ENCODE measurements around the gene CNTNAP5. TPM values are rescaled to one million over a fixed set of nuclear protein-coding genes. Genes with fewer than 3 reads are reported as not detected.

CNTNAP5 gene
- total and polyA plus RNA-seq, 9 of the 15 experiments (the other 6 are each of a cell fraction or from before 2014, with no cell fraction given): not detected

DNA sequence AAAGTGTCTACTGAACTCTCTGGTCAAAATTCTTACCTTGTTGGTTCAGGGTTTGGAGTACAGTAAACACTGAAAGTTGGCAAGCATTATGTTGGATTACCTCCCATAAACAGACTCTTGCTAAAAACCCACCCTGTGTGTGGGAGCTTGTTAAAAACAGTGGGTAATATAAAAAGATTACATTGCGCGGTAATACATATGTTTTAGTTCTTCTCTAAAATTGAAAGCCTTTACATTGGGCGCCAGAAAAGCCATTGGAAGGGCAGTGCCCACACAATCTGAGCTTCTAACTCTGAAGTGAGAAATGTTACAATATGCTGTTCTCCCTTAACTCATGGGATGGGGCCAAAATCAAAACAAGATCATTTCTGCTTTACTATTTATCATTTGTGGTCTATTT is 510.7 kb downstream of the CNTNAP5 start:
- Histone ChIP-seq H3K9ac (ENCODE audit: insufficient read depth in 1 of 2, low read depth in 2 of 2, low read length in 2 of 2) (no peak overlapping the region), H3K9me3 (replicated peaks; ENCODE audit: control insufficient read depth, insufficient read depth, low read depth, low read length) (no peaks in the 10 kb centered on the region; the same call in 1 of the 2 replicates), H3K4me1 (replicated peaks in 1 of 2; ENCODE audit: control insufficient read depth in 2 of 2, insufficient read depth in 2 of 2, low read length in 2 of 2) (no peaks in the 10 kb centered on the region), H2AFZ (ENCODE audit: low read depth, low read length) (no peak overlapping the region), H3K4me2 (ENCODE audit: insufficient read depth, low read length) (no peak overlapping the region), H3K79me2 (ENCODE audit: control insufficient read depth, insufficient read depth, low read length) (no peaks in the 10 kb centered on the region), H3K4me3 (no peak overlapping the region), H3K27ac (ENCODE audit: extremely low read depth, low read depth, low read length) (no peak overlapping the region), H4K20me1 (replicated peaks; ENCODE audit: control insufficient read depth, insufficient read depth, low read length) (no peaks in the 10 kb centered on the region), H3K9me1 (ENCODE audit: control insufficient read depth, insufficient read depth, low read length) (no peaks in the 10 kb centered on the region), H3K36me3 (ENCODE audit: control insufficient read depth, insufficient read depth, low read length) (no peaks in the 10 kb centered on the region), H3K27me3 (ENCODE audit: control insufficient read depth in 2 of 2, insufficient read depth in 2 of 2, low read length in 2 of 2) (no peaks in the 10 kb centered on the region)
- ChIA-PET POLR2A (no interaction called here), CTCF (ENCODE audit: low intra/inter-chr PET ratio) (no interaction called here)
- ATAC-seq: no peak
- no TSS peak for BruUV-seq (replicated peaks)
- no peak for TF ChIP-seq ZNF512 (tag; IDR thresholded peaks at IDR 0.05)
- no peak for TF ChIP-seq HDAC8 (tag; IDR thresholded peaks at IDR 0.05)
- no peak for TF ChIP-seq ZNF551 (CRISPR knock-in tag; IDR thresholded peaks at IDR 0.05)
- TF ChIP-seq ZNF431 (CRISPR knock-in tag; IDR thresholded peaks at IDR 0.05): no peak
- no peak for TF ChIP-seq SRSF3 (IDR thresholded peaks at IDR 0.05; ENCODE audit: insufficient read depth, low read length)
- no peak for TF ChIP-seq DDX20 (tag; IDR thresholded peaks at IDR 0.05; ENCODE audit: low read depth)
- no peak for TF ChIP-seq CC2D1A (IDR thresholded peaks at IDR 0.05)
- TF ChIP-seq MAFG (tag; conservative IDR thresholded peaks at IDR 0.05): no peak
- TF ChIP-seq NFE2L1 (tag; IDR thresholded peaks at IDR 0.05; ENCODE audit: borderline replicate concordance, low read depth): no peak
- no peak for TF ChIP-seq TCFL5 (CRISPR knock-in tag; conservative IDR thresholded peaks at IDR 0.05)
- TF ChIP-seq EHMT2 (IDR thresholded peaks at IDR 0.05): no peak
- TF ChIP-seq MIER1 (IDR thresholded peaks at IDR 0.05; ENCODE audit: low read depth): no peak
- TF ChIP-seq, protein P1, sequence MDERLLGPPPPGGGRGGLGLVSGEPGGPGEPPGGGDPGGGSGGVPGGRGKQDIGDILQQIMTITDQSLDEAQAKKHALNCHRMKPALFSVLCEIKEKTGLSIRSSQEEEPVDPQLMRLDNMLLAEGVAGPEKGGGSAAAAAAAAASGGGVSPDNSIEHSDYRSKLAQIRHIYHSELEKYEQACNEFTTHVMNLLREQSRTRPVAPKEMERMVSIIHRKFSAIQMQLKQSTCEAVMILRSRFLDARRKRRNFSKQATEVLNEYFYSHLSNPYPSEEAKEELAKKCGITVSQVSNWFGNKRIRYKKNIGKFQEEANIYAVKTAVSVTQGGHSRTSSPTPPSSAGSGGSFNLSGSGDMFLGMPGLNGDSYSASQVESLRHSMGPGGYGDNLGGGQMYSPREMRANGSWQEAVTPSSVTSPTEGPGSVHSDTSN (CRISPR knock-in tag; IDR thresholded peaks at IDR 0.05; ENCODE audit: low read depth): no peak
- TF ChIP-seq, protein P1 (tag; conservative IDR thresholded peaks at IDR 0.05; ENCODE audit: low read depth): no peak
- no peak for TF ChIP-seq CREM (IDR thresholded peaks at IDR 0.05; ENCODE audit: low read depth)
- TF ChIP-seq COPS2 (conservative IDR thresholded peaks at IDR 0.05): no peak
- TF ChIP-seq TSC22D4 (tag; IDR thresholded peaks at IDR 0.05): no peak
- TF ChIP-seq ZNF644 (tag; IDR thresholded peaks at IDR 0.05; ENCODE audit: low read depth): no peak
- TF ChIP-seq ZNF253 (CRISPR knock-in tag; conservative IDR thresholded peaks at IDR 0.05): no peak
- no peak for TF ChIP-seq MXD1 (CRISPR knock-in tag; IDR thresholded peaks at IDR 0.05; ENCODE audit: borderline replicate concordance, poor library complexity, severe bottlenecking)
- no peak for TF ChIP-seq ZFP1 (CRISPR knock-in tag; IDR thresholded peaks at IDR 0.05)
- 0% methylated on average over 3 of the region's 3 CpGs for WGBS (ENCODE audit: insufficient coverage, low coverage, missing lambda C conversion rate)
- FAIRE-seq: no peak
- no peak for DNase-seq (ENCODE audit: extremely low read depth in 1 of 4, low spot score in 3 of 4)
- intact Hi-C loops (cut with micrococcal nuclease) (no loop called here), in situ Hi-C loops (cut with MboI) (no loop called here)

Measured in K562 (cell line).